HG03354 (cell line): Measurements from ENCODE around the gene FHIT.
"Not testable (repeated sequence)": the region's sequence is repeated elsewhere in the genome, so short reads cannot be mapped to it uniquely, and the experiment has no call there.

Source experiments
- ATAC-seq: cut with Tn5 transposase; IDR thresholded peaks from one replicate; pipeline ENCODE4 v1.9.1; 2021; ENCODE audit warnings: mild to moderate bottlenecking; ENCODE audit not compliant: unreplicated experiment, poor library complexity, severe bottlenecking

Gene FHIT

GRCh38 chr3:61074783-61075182, 176.5 kb downstream of the FHIT start:
- ATAC-seq = no peak

DNA sequence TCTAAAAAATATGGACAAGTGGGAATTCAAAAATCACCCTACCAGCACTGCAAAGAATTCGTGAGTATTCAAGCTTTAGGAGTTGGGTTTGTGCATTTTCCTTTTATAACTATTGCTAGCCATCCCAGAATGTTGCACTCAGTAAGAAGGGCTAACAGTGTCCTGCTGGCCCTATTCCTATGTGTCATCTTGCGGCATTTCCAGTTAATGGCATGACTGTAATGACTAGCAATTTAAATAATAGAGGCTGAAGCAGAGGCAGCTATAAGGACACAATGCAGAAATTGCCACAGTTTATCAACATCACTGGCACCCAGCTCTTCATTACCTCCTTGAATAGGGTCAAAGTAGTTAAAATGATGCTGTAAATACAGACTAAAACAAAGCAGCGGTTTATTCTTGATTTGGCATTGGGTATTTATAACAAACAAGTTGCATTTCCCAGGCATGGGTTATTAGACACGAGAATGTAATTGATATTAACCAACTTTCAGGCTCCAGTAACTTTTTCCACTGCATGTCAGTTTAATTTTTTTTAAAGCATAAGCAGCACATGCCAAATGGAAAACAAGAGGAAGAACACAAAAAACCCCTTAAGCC, 177.6 kb downstream of the FHIT start:
- no peak for ATAC-seq

DNA sequence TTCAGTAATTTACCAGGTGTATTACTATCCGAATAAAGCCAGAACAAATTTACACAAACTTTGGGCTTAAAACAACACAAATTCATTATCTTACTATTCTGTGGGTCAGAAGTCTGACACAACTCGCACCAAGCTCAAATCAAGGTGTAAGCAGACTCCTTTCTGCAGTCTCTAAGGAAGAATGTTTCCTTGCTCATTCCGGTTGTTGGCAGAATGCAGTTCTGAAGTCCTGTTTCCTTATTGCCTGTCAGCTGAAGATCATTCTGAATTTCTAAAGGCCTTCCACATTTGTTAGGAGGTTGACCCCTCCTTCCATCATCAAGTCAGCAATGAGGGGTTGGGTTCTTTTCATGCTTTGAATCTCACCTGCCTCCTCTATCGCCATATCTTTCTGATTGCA, 183.2 kb downstream of the FHIT start:
- ATAC-seq = no peak

DNA sequence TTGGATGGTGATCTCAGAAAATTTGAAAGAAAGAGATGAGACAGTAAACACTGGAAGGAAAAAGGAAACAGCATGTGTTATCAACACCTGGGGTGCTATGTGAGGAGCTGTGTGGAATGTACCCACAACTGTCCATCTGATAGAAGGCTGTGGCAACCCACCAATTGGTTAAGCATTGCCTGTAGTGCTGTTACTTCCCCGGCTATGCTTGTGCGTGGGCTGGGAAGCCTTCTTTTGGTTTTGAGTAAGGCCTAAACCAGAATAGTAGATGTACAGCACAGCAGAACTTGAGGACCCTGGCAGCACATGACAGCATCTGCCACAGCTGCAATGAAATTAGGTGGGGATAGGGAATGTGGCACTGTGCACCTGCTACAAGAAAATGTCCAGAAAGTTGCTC, 184.5 kb downstream of the FHIT start:
- ATAC-seq = no peak

DNA sequence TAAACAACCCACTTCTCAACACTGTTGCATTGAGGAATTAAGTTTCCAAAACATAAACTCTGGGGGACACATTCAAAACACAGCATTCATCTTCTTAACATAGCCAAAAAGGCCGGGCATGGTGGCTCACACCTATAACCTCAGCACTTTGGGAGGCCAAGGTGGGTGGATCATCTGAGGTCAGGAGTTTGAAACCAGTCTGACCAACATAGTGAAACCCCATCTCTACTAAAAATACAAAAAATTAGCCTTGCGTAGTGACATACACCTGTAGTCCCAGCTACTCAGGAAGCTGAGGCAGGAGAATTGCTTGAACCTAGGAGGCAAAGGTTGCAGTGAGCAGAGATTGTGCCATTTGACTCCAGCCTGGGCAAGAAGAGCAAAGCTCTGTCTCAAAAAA, 185.0 kb downstream of the FHIT start:
- ATAC-seq = not testable (repeated sequence)

- no peak for ATAC-seq
Measured at GRCh38 chr3:61065451-61066011, 185.7 kb downstream of the FHIT start.

DNA sequence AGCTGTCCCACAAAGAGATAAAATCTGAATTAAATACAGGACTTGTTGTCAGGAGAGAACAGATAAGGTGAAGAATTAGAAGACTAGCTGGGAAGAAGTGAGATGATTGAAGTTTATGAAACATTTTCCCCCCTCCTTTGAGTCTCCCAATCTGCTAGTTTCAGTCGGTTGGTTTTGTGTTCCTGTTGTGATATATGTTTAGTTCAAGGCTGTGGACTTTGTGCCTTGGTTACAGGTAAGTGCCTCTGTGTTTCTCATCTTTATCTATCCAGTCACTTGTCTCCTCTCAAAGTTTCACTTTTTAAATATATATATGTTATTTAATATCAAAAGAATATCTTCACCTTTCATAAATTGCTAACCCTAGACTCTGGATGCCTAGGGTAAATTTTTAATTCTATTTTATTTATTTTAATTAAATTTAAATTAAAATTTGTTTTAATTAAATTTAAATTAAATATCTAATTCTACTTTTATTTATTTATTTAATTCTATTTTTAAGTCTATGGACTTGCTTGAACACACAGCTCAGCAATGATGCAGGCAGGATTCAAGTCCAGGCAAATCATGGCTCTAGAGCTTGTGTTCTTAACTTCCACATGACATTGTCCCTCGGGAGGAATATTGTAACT, 190.0 kb downstream of the FHIT start:
- ATAC-seq = no peak

DNA sequence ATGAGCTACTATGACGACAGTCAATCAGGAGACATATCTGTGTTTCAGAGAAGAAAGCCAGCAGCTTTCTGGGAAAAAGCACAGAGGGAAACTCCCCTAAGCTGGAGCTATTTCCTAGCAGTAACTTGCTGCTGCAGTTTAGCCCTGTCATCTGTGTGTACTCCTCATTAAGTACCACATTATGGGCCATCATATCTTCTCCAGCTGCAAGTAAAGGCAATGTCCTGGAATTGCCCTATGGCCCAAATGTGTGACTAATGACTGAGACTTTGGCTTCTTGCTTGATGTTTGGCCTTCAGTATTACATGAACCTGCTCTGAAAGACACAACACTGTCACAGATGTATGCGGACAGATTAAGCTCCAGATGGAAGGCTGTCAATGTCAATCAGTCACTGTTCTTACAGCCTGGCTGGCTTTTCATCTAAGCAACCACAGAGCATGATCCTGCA, 190.8 kb downstream of the FHIT start:
- ATAC-seq = no peak

GRCh38 chr3:61058836-61059235, 192.4 kb downstream of the FHIT start:
- no peak for ATAC-seq

GRCh38 chr3:61057464-61057863, 193.8 kb downstream of the FHIT start:
- no peak for ATAC-seq

GRCh38 chr3:61055447-61055846, 195.8 kb downstream of the FHIT start:
- no peak for ATAC-seq

- no peak for ATAC-seq
Measured at GRCh38 chr3:61053781-61054496, 197.3 kb downstream of the FHIT start.

DNA sequence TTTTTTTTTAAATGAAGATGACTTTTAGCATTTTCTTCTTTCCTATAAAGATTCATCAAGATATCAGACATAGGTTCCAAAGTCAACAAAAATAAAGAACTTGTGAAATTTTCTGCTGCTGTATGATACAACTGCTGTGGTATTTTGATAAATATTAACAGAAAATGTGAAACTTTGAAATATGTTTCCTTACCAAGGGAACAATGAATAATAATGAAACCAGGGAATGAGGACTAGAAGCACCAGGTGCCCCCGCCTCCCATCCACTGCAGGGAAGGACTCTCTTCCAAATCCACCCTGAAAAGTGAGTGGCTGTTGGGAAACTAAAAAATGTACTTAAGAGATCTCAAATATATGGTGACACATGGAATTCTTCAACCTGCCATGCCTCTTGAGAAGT, 198.4 kb downstream of the FHIT start:
- no peak for ATAC-seq

- no peak for ATAC-seq
Measured at GRCh38 chr3:61051666-61052065, 199.6 kb downstream of the FHIT start.

- not testable (repeated sequence) for ATAC-seq
Measured at GRCh38 chr3:61045169-61045568, 206.1 kb downstream of the FHIT start.

DNA sequence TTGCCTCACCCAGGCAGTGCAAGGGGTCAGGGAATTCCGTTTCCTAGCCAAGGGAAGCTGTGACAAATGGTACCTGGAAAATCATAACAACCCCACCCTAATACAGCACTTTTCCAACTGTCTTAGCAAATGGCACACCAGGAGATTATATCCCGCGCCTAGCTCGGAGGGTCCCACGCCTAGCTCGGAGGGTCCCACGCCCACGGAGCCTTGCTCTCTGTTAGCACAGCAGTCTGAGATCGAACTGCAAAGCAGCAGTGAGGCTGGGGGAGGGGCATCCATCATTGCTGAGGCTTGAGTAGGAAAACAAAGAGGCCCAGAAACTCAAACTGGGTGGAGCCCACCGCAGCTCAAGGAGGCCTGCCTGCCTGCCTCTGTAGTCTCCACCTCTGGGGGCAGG, 208.1 kb downstream of the FHIT start:
- ATAC-seq = no peak

GRCh38 chr3:61040618-61041017, 210.6 kb downstream of the FHIT start:
- no peak for ATAC-seq

- ATAC-seq = no peak
Measured at GRCh38 chr3:61035573-61035972, 215.7 kb downstream of the FHIT start.

GRCh38 chr3:61032991-61033390, 218.3 kb downstream of the FHIT start:
- no peak for ATAC-seq

DNA sequence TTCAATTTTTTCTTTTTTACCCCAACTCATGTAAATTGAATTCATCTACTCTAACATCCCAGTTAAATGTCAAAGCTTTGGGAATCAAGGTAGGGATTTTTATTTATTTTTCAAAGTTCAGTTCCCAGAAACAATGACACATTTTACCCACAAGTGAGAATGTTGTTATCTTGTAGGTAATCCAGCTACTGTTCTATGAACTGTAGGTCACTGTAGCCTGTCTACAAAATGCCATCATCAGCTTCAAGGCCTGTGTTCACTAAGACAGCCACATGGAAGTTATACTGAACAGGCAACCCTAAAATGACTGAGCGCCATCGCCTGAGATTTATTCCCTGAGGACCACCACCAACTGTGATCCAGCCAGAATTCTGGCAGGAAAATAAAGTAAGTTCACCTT, 219.7 kb downstream of the FHIT start:
- ATAC-seq = no peak

DNA sequence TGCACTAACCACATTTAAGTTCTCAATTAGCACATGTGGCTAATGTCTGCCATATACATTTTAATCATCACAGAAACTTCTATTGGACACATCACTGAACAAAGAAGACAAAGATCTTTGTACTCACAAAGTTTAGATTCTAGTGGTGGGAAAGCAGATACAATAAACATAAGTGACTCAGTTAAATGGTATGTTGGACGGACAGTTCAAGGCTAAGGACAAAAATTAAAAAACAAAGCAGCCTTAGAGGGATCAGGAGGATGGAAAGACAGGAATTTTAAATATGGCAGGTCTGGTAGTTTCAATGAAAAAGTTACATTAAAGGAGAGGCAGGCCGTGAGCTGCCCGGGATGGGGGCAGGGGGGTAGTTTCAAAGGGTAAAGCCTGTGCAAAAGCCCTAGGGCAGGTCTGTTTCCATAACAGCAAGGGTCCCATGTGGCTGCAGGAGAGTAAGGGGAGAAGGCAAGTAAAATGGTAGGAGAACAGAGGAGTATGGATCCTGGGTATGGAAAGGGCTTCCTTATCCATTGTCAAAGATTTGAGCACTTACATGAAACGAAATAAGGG, 220.7 kb downstream of the FHIT start:
- ATAC-seq = no peak
